22Rv1 (cell line): ENCODE data around the gene CEP192.

Experiments used
- CTCF ChIP-seq: fragments of 450-650 bp; IDR thresholded peaks from 2 replicates; pipeline ENCODE4 v1.5.1; 2017; ENCODE audit warnings: mild to moderate bottlenecking
- ZFX ChIP-seq: fragments of 450-650 bp; IDR thresholded peaks from 2 replicates; pipeline ENCODE4 v1.6.1; 2017; ENCODE audit warnings: antibody characterized with exemption, borderline replicate concordance

DNA sequence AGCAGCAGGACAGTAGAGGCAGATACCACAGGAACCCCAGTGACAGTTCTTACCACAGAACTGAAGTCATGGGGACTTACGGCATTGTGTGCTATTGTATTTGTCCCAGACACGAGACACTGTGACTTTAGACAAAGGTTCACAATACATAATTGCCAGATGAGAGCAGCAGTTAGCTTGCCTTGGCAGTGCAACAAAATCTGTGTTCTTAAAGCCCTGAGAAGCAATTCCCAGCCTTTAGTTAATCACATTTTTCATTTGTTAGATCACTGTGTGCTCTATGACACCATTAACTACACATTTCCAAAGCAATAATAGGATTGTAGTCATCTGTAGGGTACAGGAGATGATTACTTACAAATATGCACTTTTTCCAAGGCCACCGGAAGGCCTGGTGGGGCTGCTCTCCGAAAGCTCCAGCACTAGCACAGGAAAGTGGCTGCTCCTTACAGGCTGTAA lies 129.8 kb downstream of the CEP192 start:
- TF ChIP-seq CTCF (no peak), ZFX (no peak)
